Endothelial cell of umbilical vein (primary cell): ENCODE results near the gene CYFIP2. TPM values are rescaled to one million over a fixed set of nuclear protein-coding genes. Genes with fewer than 3 reads are reported as not detected.

Experiments
- BruUV-seq: library from RNA; stranded (reverse); fragments of 400-500 nt; replicated peaks from 2 replicates; lab custom pipeline; 2021; lab: Mats Ljungman, UMichigan
- CTCF ChIA-PET: fragments of 300-600, 350-600 bp; sonication (Branson Sonifier 250); formaldehyde crosslinking; loops from one replicate; lab custom pipeline; 2021; ENCODE audit warnings: antibody characterized with exemption, inconsistent platforms; lab: Charles Lee
- POLR2A ChIA-PET: fragments of 300-600, 350-600 bp; sonication (Branson Sonifier 250); formaldehyde crosslinking; loops from one replicate; lab custom pipeline; 2021; ENCODE audit warnings: antibody characterized with exemption, inconsistent platforms; lab: Charles Lee
- DNase-seq: peaks from one replicate; pipeline ENCODE4 v3.0.0-alpha.2; 2011; ENCODE audit warnings: low read depth, low spot score
- FAIRE-seq: peaks from 2 replicates; lab custom pipeline; 2011; peaks lifted over from hg19 to GRCh38; lab: Jason Lieb, UNC
- H2AFZ ChIP-seq: 2 replicates; pipeline ENCODE4 v1.6.0; 2012; ENCODE audit warnings: low read depth, low read length, control low read depth, inconsistent platforms
- H3K27ac ChIP-seq: 2 replicates; pipeline ENCODE4 v1.5.1; 2011; ENCODE audit warnings: low read depth, mild to moderate bottlenecking, control low read depth, low read length, moderate library complexity; ENCODE audit not compliant: insufficient read depth
- H3K27me3 ChIP-seq, 2 experiments: 2 replicates each; pipeline versions ENCODE4 v1.6.0 to v1.6.1; 2011; ENCODE audit warnings: low read length in 2 of 2, mixed read lengths in 1 of 2; ENCODE audit not compliant: control insufficient read depth in 2 of 2, insufficient read depth in 2 of 2
- H3K36me3 ChIP-seq, 2 experiments: 2 replicates in 1 of 2; 3 replicates in 1 of 2; pipeline ENCODE4 v1.5.1; 2011; ENCODE audit warnings: low read length in 2 of 2, mild to moderate bottlenecking in 1 of 2, moderate library complexity in 1 of 2; ENCODE audit not compliant: control insufficient read depth in 2 of 2, insufficient read depth in 2 of 2; ENCODE audit errors: extremely low read depth in 1 of 2
- H3K4me1 ChIP-seq: 3 replicates; pipeline ENCODE4 v1.5.1; 2011; ENCODE audit warnings: mild to moderate bottlenecking, low read length; ENCODE audit not compliant: control insufficient read depth, insufficient read depth; ENCODE audit errors: extremely low read depth
- H3K4me2 ChIP-seq: 2 replicates; pipeline ENCODE4 v1.6.1; 2011; ENCODE audit warnings: low read length, control low read depth, mixed read lengths; ENCODE audit not compliant: insufficient read depth
- H3K4me3 ChIP-seq, 3 experiments: fragments of 200-600 bp in 1 of 3; sonication (generic), shearing (Covaris generic) in 1 of 3; replicated peaks in 1 of 3; 2 replicates each; pipeline ENCODE4 v1.5.1; 2011 to 2016; ENCODE audit warnings: control low read depth in 3 of 3, low read length in 3 of 3, mild to moderate bottlenecking in 2 of 3, inconsistent platforms in 1 of 3, low read depth in 1 of 3, moderate library complexity in 1 of 3; ENCODE audit not compliant: insufficient read depth in 1 of 3
- H3K79me2 ChIP-seq: 2 replicates; pipeline ENCODE4 v1.6.0; 2012; ENCODE audit warnings: low read length, inconsistent platforms; ENCODE audit not compliant: control insufficient read depth, insufficient read depth
- H3K9ac ChIP-seq: replicated peaks from 2 replicates; pipeline ENCODE3; 2011; ENCODE audit warnings: low read length, control low read depth; ENCODE audit not compliant: insufficient read depth; ENCODE audit errors: extremely low read depth
- H3K9me1 ChIP-seq: replicated peaks from 3 replicates; pipeline ENCODE4 v1.6.0; 2011; ENCODE audit warnings: mild to moderate bottlenecking, low read length; ENCODE audit not compliant: control insufficient read depth, insufficient read depth; ENCODE audit errors: extremely low read depth
- H3K9me3 ChIP-seq: replicated peaks from 2 replicates; pipeline ENCODE4 v1.5.1; 2012; ENCODE audit warnings: low read length, inconsistent platforms; ENCODE audit not compliant: control insufficient read depth, insufficient read depth
- H4K20me1 ChIP-seq: replicated peaks from 2 replicates; pipeline ENCODE3; 2011; ENCODE audit warnings: mild to moderate bottlenecking, low read length; ENCODE audit not compliant: control insufficient read depth, insufficient read depth; ENCODE audit errors: extremely low read depth
- CTCF ChIP-seq, 2 donors: IDR thresholded peaks; 1 replicate in 1 of 2; 2 replicates in 1 of 2; pipeline ENCODE4 v1.5.1; 2011; ENCODE audit warnings: low read length in 2 of 2, mild to moderate bottlenecking in 2 of 2, moderate library complexity in 2 of 2, control low read depth in 1 of 2, inconsistent platforms in 1 of 2, low read depth in 1 of 2; ENCODE audit not compliant: insufficient read depth in 1 of 2; ENCODE audit errors: extremely low read depth in 1 of 2
- EZH2 ChIP-seq: IDR thresholded peaks from 2 replicates; pipeline ENCODE4 v1.6.1; 2012; ENCODE audit warnings: borderline replicate concordance, low read depth, mild to moderate bottlenecking, moderate library complexity, low read length, inconsistent platforms; ENCODE audit not compliant: severe bottlenecking
- FOS ChIP-seq: IDR thresholded peaks from 2 replicates; pipeline ENCODE4 v1.6.1; 2011; ENCODE audit warnings: mild to moderate bottlenecking, low read length, moderate library complexity, borderline replicate concordance; ENCODE audit not compliant: insufficient read depth
- GATA2 ChIP-seq: IDR thresholded peaks from 2 replicates; pipeline ENCODE4 v1.7.0; 2011; ENCODE audit warnings: low read depth, mild to moderate bottlenecking, moderate library complexity, mixed read lengths, low read length; ENCODE audit not compliant: insufficient read length, insufficient read depth
- JUN ChIP-seq: IDR thresholded peaks from 2 replicates; pipeline ENCODE4 v1.6.1; 2011; ENCODE audit warnings: borderline replicate concordance, low read depth; ENCODE audit not compliant: insufficient read length, insufficient read depth
- MAX ChIP-seq: IDR thresholded peaks from 2 replicates; pipeline ENCODE4 v1.6.1; 2011; ENCODE audit not compliant: insufficient read depth, insufficient read length
- MYC ChIP-seq: IDR thresholded peaks from one replicate; pipeline ENCODE4 v1.6.1; 2011; ENCODE audit warnings: mild to moderate bottlenecking, low read depth, low read length
- POLR2A ChIP-seq: IDR thresholded peaks from 2 replicates; pipeline ENCODE4 v1.6.1; 2012; ENCODE audit warnings: low read depth, mild to moderate bottlenecking, control low read depth, low read length
- POLR2AphosphoS5 ChIP-seq: IDR thresholded peaks from 2 replicates; pipeline ENCODE4 v1.6.1; 2012; ENCODE audit warnings: low read depth, mild to moderate bottlenecking, control low read depth, low read length, moderate library complexity; ENCODE audit not compliant: insufficient read depth
- dilution Hi-C: fragments of 300-500 bp; cut with MboI; formaldehyde crosslinking; loops from one replicate; pipeline ENCODE4 v1.15.0; 2019; ENCODE audit warnings: low sequenced_read_pairs; ENCODE audit not compliant: extremely low pct_ligation_motif_present
- intact Hi-C: fragments of 100-400 bp; cut with micrococcal nuclease; formaldehyde crosslinking; loops from one replicate; pipeline ENCODE4 v1.10.0; 2022
- polyA plus RNA-seq, 4 experiments: library from polyadenylated mRNA; depleted of rRNA in 3 of 4; stranded (reverse) in 3 of 4; unstranded in 1 of 4; fragments of >200 nt; gene quantifications; 2 replicates each; pipeline versions ENCODE4 v1.2.1 to v1.2.3, GENCODE V29; 2011 to 2012; ENCODE audit warnings: missing spikeins in 1 of 4
- total RNA-seq: library from RNA; stranded (reverse); gene quantifications from 2 replicates; pipeline ENCODE4 v1.2.3, GENCODE V29; 2021

CYFIP2 gene
- total and polyA plus RNA-seq, 2 donors (not counting 3 experiments of a cell fraction or from before 2014, with no cell fraction given): 9.2 to 22.4 TPM

- ChIA-PET CTCF (interaction anchor here (1.2 to 1.7 kb wide), 2 partner anchors 15 to 100 kb away, joined by 5 to 6 read pairs; no protein-coding TSS in a partner anchor), POLR2A (no interaction called here)
- H3K36me3 ChIP-seq: no peaks in the 10 kb centered on the region
- intact Hi-C loops (no loop called here), dilution Hi-C loops (no loop called here)
- H3K4me1 ChIP-seq: no peaks in the 10 kb centered on the region
- FAIRE-seq: no peak
- BruUV-seq: no TSS peak
- no peak overlapping the region for H2AFZ ChIP-seq
- no peaks in the 10 kb centered on the region for H3K9me3 ChIP-seq
- DNase-seq: no peak
- no peak overlapping the region for H3K27ac ChIP-seq
- H3K9me1 ChIP-seq: no peaks in the 10 kb centered on the region
- no peak overlapping the region for H3K4me3 ChIP-seq
- no peak overlapping the region for H3K9ac ChIP-seq
- no peaks in the 10 kb centered on the region for H3K27me3 ChIP-seq
- H3K79me2 ChIP-seq: no peaks in the 10 kb centered on the region
- TF ChIP-seq MYC (no peak), POLR2AphosphoS5 (no peak), MAX (no peak), CTCF (IDR thresholded peaks at IDR 0.05; ENCODE audit: extremely low read depth in 1 of 2, insufficient read depth in 1 of 2, low read depth in 1 of 2, low read length in 2 of 2) (no peak), GATA2 (no peak), POLR2A (no peak), FOS (no peak), EZH2 (no peak), JUN (no peak)
- no peaks in the 10 kb centered on the region for H4K20me1 ChIP-seq
- no peak overlapping the region for H3K4me2 ChIP-seq
These were observed 106.5 kb downstream of the CYFIP2 start for GRCh38 chr5:157372472-157372822.
